WERI-Rb-1 (cell line): ENCODE data around the gene CCDC102A.

Experiments used
- DNase-seq: peaks from one replicate; pipeline ENCODE4 v3.0.0-alpha.2; 2020
- H3K27ac ChIP-seq: fragments of 250-450 bp; sonication (Bioruptor Pico); 2 replicates; pipeline ENCODE4 v1.5.1; 2020; ENCODE audit warnings: mild to moderate bottlenecking, moderate library complexity
- H3K27me3 ChIP-seq: fragments of 250-450 bp; sonication (Bioruptor Pico); 2 replicates; pipeline ENCODE4 v1.5.1; 2021; ENCODE audit warnings: mild to moderate bottlenecking, low read depth, moderate library complexity; ENCODE audit not compliant: insufficient read depth, severe bottlenecking
- H3K36me3 ChIP-seq: fragments of 250-450 bp; sonication (Bioruptor Pico); 2 replicates; pipeline ENCODE4 v1.5.1; 2020; ENCODE audit warnings: mild to moderate bottlenecking, moderate library complexity
- H3K4me3 ChIP-seq: 2 replicates; pipeline ENCODE4 v1.5.1; 2011; ENCODE audit warnings: low read depth, mild to moderate bottlenecking, control low read depth, low read length
- H3K9me3 ChIP-seq: fragments of 250-450 bp; sonication (Bioruptor Pico); 2 replicates; pipeline ENCODE4 v1.5.1; 2021; ENCODE audit warnings: mild to moderate bottlenecking, moderate library complexity; ENCODE audit not compliant: severe bottlenecking
- CTCF ChIP-seq: IDR thresholded peaks from 2 replicates; pipeline ENCODE4 v1.5.1; 2011; ENCODE audit warnings: low read depth, mild to moderate bottlenecking, control low read depth, inconsistent platforms, low read length

Gene CCDC102A

DNA sequence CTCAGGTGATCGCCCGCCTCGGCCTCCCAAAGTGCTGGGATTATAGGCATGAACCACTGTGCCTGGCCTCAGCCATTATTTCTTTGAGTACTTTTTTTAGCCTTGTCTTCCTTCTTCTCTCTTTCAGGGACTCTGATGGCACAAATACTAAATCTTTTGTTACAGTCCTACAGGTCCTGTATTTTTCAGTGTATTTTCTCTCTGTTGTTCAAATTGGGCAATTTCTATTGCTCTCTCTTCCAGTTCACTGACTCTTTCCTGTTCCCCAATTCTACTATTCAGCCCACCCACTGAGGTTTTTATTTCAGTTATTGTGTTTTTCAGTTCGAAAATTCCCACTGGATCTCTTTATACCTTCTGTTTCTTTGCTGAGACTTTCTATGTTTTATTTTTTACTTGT lies 42.6 kb downstream of the CCDC102A start:
- peaks cover 5% of the 10 kb centered on the region for H3K9me3 ChIP-seq
- no peak for TF ChIP-seq CTCF
- no peak overlapping the region for H3K27ac ChIP-seq
- H3K4me3 ChIP-seq, result no peak overlapping the region
- no peaks in the 10 kb centered on the region for H3K27me3 ChIP-seq
- DNase-seq, result no peak
- no peaks in the 10 kb centered on the region for H3K36me3 ChIP-seq

GRCh38 chr16:57489229-57489628 lies 47.1 kb downstream of the CCDC102A start:
- H3K4me3 ChIP-seq, result no peak overlapping the region
- H3K27ac ChIP-seq, result no peak overlapping the region
- H3K36me3 ChIP-seq, result no peaks in the 10 kb centered on the region
- TF ChIP-seq CTCF, result no peak
- no peaks in the 10 kb centered on the region for H3K27me3 ChIP-seq
- peaks cover 5% of the 10 kb centered on the region for H3K9me3 ChIP-seq
- no peak for DNase-seq

DNA sequence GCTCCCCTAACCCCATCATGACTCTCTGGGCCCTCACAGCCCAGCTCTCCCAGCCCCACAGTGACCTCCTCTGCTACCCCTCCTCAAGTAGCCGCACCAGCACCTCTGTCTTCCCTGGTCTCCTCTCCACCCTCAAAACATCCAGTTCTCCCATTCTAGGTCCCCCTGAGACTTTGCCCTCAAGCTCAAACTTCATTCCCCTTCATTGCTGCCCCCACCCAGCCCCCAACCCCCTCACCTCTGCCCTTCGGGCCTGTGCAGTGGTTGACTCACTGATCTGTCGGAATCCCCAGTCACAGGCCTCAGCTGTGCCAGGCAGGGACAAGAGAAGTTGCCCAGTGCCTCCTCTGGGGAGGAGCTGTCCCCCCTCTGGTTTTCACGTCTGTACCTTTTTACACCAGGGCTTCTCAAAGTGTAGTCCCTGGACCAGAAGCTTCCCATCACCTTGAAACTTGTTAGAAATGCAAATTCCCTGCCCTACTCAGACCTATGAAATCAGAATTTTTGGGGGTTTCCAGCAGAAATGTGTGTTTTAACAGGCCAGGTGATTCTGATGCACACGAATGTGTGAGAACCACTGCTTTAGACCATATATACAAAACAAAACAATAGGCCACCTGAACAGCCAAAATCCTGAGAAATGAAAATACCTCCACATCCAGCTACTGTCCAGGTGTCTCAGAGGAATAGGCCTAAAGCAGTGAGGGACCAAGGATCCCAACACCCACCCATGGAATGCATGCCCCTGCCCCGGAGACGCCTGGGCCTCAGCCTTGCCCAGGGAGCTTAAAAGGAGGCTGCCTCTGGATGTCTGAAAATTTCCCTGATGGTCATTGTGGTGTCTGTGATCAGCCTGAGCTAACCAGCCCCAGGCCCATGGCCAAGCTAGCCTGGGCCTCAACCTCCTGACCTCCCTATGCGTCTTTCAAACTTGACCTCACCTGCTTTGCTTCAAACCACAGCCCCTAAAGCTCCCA lies 49.2 kb downstream of the CCDC102A start:
- Histone ChIP-seq H3K9me3 (peaks cover 5% of the 10 kb centered on the region), H3K27me3 (no peaks in the 10 kb centered on the region), H3K4me3 (peak overlapping the region; percentile 34), H3K36me3 (no peaks in the 10 kb centered on the region), H3K27ac (no peak overlapping the region; the same call in 1 of the 2 replicates)
- TF ChIP-seq CTCF, result no peak
- DNase-seq, result no peak

GRCh38 chr16:57485916-57486857 lies 50.2 kb downstream of the CCDC102A start, which contains the start of gene DOK4:
Gene DOK4, minus strand, starts transcription at chr16:57486493. Its CDS starts 6,986 bp downstream, at chr16:57479507.
- Histone ChIP-seq H3K27me3 (no peaks in the 10 kb centered on the region), H3K36me3 (no peaks in the 10 kb centered on the region), H3K9me3 (peaks cover 5% of the 10 kb centered on the region), H3K27ac (no peak within 1 kb of the TSS; the same call in 1 of the 2 replicates), H3K4me3 (peak within 1 kb of the TSS; percentile 63)
- no peak for TF ChIP-seq CTCF
- peak; percentile 76 for DNase-seq

DNA sequence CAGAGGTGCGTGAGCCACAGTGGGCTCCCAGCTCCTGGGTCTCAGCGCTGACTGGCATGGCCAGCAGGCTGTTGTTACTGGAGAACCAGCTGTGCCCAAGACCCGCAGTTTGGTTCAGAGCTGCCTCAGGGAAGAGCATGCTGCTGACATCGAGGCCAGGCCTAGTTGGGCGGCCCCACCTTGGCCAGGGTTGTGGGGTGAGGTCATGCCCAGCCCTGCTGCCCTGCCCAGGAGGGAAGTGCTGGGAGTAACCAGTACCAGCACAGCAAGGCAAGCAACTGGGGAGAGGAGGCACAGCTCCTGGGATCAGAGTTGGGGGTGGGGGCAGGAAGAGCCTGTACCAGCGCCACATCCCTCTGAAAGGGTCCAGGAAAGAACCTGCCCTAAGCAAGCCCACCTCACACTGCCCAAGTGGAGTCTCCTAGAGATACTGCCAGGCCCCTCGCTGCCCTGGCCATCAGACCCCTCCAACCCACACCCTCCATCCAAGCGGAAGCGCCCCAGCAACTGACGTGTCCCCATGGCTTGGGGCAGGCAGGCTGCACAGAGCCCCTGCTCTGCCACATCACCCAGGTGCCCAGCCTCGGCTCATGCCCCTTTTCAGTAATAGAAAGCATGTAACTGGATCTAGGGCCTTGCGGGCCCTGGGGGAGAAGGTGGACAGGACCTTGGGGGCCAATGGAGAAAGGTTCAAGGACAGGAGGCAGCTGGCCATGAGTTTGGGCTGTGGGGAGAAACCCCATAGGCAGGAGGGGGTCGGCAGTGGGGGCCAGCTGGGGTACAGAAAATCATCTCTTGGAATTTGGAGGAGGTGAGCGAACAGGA lies 51.1 kb downstream of the CCDC102A start:
- H3K27ac ChIP-seq, result no peak overlapping the region
- H3K27me3 ChIP-seq, result no peaks in the 10 kb centered on the region
- H3K9me3 ChIP-seq, result peaks cover 5% of the 10 kb centered on the region
- no peak for TF ChIP-seq CTCF
- peak overlapping the region; percentile 63 for H3K4me3 ChIP-seq
- H3K36me3 ChIP-seq, result no peaks in the 10 kb centered on the region
- DNase-seq, result no peak
